CMK (cell line): ENCODE results near the gene NFIC.
A peak's percentile ranks its signal among the peaks of the same experiment; 100 is the strongest.
"Not testable (repeated sequence)": the region's sequence is repeated elsewhere in the genome, so short reads cannot be mapped to it uniquely, and the experiment has no call there.

Source experiments
- DNase-seq: peaks from one replicate; pipeline ENCODE4 v3.0.0-alpha.2; 2010; ENCODE audit warnings: low read depth

The NFIC gene

GRCh38 chr19:3365836-3366752 lies at the start of gene NFIC:
Gene NFIC, plus strand, starts transcription at chr19:3366583. Its CDS starts 54 bp downstream, at chr19:3366637.
- DNase-seq: no peak

GRCh38 chr19:3316659-3317207 lies 49.6 kb upstream of the NFIC start:
- no peak for DNase-seq

- no peak for DNase-seq
Measured at GRCh38 chr19:3319643-3320353, 46.6 kb upstream of the NFIC start.

GRCh38 chr19:3320354-3320670 lies 46.1 kb upstream of the NFIC start:
- DNase-seq: no peak

- DNase-seq: no peak
Measured at GRCh38 chr19:3320853-3321252, 45.5 kb upstream of the NFIC start.

- DNase-seq: no peak
Measured at GRCh38 chr19:3321696-3322095, 44.7 kb upstream of the NFIC start.

GRCh38 chr19:3322199-3322978 lies 44.0 kb upstream of the NFIC start:
- no peak for DNase-seq

- no peak for DNase-seq
Measured at GRCh38 chr19:3323026-3323425, 43.4 kb upstream of the NFIC start.

GRCh38 chr19:3323658-3324057 lies 42.7 kb upstream of the NFIC start:
- no peak for DNase-seq

- DNase-seq: peak; percentile 40
Measured at GRCh38 chr19:3324405-3324856, 42.0 kb upstream of the NFIC start.

- DNase-seq: no peak
Measured at GRCh38 chr19:3325451-3325850, 40.9 kb upstream of the NFIC start.

GRCh38 chr19:3328743-3329142 lies 37.6 kb upstream of the NFIC start:
- DNase-seq: no peak

- no peak for DNase-seq
Measured at GRCh38 chr19:3330047-3330446, 36.3 kb upstream of the NFIC start.

- not testable (repeated sequence) for DNase-seq
Measured at GRCh38 chr19:3332232-3332631, 34.2 kb upstream of the NFIC start.

- no peak for DNase-seq
Measured at GRCh38 chr19:3333020-3333583, 33.3 kb upstream of the NFIC start.

GRCh38 chr19:3333662-3334061 lies 32.7 kb upstream of the NFIC start:
- DNase-seq: no peak

- DNase-seq: not testable (repeated sequence)
Measured at GRCh38 chr19:3334749-3335430, 31.5 kb upstream of the NFIC start.

- DNase-seq: no peak
Measured at GRCh38 chr19:3335431-3336350, 30.7 kb upstream of the NFIC start.

- DNase-seq: no peak
Measured at GRCh38 chr19:3336351-3336679, 30.1 kb upstream of the NFIC start.
